ENCODE data around the gene INF2.
"Not testable (repeated sequence)": the region's sequence is repeated elsewhere in the genome, so short reads cannot be mapped to it uniquely, and the experiment has no call there.

INF2 gene

GRCh38 chr14:104724407-104724980, 35.1 kb downstream of the INF2 start:
- peak; percentile 20 for DNase-seq

DNA sequence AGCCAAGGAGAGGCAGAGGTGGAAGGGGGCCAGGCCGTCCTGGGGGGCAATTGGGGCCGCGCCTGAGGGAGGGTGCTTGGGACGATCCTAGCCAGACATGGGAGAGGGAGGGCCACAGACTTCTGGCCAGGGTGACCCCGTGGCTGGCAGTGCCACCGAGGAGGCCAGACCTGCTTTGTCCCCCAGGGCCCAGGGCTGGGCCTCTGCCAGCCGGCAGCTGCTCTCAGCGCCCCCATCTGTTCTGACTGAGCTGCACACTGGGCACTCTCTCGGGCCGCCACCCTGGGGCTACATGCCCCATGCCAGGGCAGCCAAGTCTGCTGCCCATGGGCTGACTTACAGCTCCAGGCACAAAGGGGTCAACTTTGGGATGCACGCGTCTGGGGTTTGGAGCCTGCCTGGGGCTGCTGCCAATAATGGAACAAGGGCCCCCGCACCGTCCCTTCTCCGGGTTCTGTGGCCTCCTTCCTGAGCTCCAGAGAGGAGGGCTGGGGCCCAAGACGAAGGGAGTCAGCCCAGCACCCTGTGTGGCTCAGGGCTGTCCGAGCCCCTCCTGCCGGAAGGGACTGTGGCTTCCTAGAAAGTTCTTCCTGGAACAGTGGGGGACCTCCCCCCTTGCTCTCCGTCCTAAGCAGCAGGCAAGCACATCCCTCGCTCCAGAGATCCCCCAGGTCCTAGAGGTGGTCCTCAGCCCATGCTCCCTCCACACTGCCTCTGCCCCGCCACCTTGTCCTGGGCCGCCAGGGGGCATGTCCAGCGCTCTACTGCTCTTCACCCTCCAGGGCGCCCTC, 35.8 kb downstream of the INF2 start:
- peak; percentile 27 for DNase-seq

DNA sequence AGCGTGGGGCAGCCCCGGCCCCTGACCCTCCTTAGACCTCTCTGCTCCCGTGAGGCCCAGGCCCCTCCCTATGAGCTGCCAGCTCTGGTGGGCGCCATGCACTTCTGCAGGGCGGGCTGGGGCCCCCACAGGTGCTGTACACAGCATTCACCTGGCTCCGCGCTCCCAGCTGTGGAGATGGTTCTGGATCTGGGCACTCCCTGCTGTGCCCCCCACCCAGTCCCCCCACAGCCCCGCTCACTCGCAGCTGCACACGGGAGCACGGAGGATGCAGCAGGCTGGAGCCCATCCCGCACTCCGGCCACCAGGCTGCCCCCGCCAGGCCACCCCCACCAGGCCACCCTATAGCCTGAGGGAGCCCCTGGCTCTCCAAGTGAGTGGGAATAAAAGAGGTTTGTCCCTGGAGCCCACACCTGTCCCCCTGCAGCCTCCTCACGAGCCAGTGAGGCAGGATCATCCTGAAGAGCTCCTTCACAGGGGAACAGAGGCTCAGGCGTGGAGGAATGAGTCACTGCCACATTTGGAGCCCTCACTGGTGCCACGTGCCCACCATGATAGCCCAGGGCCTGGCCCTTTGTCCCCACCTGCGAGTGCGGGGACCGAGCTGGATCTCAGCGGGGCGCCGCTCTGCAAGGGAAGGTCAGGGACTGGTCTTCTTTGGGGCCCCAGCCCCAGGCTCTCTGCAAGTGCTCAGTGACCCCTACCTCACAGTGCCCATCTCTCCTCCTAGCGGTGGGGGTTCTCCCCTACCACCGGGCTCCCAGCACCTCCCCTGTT, 36.5 kb downstream of the INF2 start:
- no peak for DNase-seq

DNA sequence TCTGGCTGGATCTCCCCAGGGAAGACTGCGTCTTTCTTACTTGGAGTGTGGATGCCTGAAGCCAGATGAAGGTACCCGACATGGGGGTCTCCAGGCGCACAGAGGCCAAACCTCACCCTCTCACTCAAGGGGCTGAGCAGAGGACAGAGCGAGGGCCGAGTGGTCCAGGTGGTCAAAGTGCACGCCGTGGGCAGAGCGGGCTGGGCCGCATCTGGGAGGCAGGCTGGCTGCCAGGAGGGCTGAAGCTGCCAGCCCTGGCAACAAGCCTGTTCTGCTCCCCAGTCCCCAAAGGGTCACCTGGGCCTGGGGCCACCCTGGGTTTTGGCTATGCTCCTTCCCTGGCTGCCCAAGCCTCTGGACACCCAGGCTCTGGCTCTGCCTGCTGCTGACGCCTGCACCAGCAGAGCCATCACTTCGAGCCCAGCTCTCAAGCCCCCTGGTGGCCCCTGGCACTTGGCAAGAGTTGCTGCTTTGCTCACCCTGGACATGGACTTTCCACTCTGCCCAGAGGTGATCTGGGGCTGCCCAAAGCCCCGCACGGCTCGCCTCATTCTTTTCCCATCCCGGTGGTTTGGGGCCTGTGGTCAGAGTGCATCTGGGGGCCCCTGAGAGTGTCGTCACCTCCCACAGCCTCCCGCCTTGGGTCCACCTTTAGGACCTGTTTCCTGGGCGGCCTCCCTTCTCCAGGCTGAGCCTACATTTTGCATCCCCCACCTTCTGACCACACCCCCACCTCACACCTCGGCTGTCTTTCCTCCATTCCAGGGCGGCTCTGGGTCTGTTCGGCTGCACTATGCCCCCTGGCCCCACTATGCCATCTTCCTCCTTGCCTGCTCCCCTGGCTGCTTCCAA, 37.4 kb downstream of the INF2 start:
- no peak for DNase-seq

DNA sequence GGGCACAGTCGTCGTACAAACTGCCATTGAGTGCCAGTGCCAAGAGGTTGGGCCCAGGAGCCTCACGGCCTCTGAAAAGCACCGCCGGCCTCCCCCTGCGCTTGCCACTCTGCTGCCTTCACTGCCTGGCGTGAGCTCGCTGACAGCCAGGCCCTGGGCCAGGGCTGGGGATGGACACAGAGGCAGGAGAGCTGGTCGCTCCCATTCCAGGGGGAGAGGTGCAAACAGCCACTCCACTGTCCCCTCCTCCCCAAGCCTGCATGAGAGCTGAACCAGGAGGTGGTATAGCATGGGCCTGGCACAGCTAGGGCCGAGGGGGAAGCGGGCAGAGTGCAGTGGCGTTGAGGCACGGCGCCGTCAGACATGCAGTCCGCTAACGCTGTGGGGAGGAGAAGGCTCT, 39.2 kb downstream of the INF2 start:
- no peak for DNase-seq

DNA sequence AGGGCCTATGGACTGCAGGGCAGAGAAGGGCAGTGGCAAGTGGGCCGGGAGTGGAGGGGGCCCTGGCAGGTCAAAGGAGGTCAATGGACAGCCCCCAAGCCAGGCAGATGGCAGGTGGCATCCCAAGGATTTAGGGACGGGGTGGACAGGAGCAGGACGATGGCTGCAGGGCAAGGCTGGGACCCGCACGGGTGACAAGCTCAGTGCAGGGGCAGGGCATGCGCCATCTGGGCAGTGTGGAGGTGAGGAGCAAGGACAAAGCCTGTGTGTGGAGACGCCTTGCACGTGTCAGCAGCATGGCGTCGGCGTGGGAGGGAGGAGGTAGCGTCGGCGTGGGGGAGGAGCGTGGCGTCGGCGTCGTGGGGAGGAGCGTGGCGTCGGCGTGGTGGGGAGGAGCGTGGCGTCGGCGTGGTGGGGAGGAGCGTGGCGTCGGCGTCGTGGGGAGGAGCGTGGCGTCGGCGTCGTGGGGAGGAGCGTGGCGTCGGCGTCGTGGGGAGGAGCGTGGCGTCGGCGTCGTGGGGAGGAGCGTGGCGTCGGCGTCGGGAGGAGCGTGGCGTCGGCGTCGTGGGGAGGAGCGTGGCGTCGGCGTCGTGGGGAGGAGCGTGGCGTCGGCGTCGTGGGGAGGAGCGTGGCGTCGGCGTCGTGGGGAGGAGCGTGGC, 39.9 kb downstream of the INF2 start:
- DNase-seq, result not testable (repeated sequence)

DNA sequence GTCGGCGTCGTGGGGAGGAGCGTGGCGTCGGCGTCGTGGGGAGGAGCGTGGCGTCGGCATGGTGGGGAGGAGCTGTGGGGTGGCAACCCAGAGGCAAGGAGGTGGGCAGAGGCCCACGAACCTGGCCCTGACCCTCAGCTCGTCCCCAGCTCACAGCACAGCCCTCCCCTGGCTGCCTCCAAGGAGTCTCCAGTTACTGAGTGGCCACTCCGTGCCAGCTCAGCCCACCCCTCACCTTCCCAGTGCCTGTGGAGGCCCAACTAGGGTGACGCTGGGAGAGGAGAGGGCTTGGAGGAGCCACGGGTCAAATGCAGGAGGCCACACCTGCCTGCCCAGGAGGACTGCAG, 40.4 kb downstream of the INF2 start:
- no peak for DNase-seq

DNA sequence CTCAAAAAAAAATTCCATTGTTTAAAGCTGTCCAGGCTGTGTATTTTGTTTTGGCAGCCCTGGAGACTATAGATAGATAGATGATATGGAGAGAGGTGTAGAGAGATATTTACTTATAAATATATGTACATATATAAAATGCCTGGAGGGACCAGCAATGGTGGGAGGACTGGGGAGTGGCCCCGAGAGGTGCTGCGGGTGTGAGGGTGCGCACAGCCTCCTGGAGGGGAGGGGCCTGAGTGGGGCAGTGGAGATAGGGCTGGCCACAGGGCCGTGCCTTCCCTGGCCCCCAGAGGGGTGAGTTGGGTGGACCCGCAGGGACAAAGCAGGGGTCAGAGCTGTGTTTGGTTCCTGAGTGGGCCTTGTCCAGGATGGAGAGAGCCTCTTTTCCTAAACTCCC, 41.1 kb downstream of the INF2 start:
- no peak for DNase-seq

GRCh38 chr14:104731320-104732294, 42.2 kb downstream of the INF2 start:
- peak; percentile 21 for DNase-seq

DNA sequence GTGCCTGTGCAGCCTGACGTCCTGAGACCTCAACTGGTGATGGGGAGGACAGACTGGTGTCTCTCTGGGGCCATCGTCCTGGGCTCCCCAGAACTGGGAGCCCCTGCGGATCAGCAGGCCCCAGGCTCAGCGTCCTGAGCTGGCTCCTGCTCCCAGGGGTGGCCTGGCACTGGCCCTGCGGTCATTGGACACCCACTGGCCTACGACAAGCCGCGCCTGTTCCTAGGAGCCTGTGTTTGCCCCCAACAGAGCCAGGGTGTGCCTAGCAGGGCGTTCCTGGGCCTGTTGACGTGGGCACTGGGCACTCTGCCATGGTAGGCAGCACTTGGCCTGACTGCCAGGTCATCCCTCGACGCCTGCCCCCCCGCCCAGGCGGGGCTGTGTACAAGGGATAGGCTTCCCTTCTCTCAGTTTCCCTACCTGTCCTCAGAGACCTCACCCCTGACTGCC, 43.0 kb downstream of the INF2 start:
- no peak for DNase-seq

DNA sequence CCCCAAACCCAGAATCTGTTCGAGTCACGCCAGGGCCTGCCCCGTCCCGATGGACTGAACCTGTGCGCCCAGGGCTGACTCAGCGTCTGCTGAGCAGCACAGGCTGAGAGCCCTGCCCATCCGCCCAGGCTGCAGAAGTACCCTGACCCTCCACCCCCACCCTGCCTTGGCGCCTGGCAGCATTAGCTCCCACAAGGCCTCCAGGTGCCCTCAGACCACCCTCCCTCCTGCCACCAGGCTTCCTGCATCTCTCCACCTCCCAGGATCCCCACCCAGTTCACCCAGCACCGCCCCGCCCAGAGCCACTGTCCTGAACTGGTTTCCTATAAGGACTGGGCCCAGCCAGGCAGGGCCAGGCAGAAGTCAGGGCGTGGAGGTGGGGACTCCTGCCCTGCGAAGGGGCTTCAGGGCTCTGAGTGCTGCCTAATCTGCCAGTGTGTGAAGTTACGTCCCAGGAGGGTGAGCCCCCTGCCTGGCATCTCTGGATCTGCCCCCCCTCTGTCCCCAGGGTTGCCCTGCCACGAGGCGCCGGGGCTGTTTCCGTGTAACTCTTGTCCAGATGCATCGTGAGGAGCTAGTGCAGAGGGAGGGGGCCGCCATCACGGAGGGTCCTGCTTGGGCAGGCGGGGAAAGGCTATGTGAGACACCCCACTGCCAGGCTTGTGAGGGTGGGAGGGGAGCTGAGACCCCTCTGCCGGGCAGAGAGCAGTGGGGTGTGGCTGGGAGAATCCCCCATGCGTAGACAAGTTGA, 43.7 kb downstream of the INF2 start:
- DNase-seq, result no peak

DNA sequence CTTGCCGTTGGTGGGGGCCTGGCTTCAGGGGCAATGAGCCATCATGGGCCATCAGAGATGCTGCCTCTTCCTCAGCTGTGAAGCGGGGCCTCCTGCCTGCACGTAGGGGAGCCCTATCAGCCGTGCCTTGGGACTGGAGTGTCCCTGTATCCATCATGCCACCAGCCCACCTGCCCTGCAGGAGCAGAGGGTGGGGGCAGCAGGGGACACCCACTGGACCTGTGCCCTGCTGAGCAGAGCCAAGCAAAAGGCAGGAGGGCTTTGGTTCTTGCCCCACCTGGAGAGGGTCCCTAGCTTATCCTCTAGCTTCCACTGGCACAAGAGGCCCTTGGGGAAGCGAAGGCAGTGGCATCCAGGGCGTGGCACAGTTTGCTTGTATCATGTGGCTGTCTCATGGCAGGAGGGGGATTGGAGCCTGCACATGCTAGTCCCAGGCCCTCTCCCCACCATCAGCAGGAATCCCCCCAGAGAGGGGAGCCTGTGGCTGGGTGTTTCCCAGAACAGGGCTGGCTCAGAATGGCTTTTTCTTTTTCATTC, 44.7 kb downstream of the INF2 start:
- no peak for DNase-seq

DNA sequence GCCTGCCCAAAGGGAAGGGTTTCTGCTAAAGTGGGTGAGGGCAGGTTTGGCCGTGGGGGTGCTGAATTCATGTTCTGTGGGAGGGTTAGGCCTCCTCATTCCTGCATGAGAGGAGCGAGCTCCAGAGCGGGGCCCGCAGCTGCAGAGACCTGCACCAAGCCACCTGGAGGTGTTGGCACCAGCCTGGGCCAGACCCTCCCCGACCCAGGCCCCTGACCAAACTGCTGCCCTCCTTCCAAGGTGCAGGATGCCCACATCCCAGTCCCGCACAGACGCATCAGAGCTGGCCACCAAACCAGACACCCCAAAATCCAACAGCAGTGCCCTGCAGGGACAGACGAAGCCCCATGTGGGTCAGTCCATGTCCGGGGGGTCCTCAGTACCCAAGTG, 45.2 kb downstream of the INF2 start:
- no peak for DNase-seq

DNA sequence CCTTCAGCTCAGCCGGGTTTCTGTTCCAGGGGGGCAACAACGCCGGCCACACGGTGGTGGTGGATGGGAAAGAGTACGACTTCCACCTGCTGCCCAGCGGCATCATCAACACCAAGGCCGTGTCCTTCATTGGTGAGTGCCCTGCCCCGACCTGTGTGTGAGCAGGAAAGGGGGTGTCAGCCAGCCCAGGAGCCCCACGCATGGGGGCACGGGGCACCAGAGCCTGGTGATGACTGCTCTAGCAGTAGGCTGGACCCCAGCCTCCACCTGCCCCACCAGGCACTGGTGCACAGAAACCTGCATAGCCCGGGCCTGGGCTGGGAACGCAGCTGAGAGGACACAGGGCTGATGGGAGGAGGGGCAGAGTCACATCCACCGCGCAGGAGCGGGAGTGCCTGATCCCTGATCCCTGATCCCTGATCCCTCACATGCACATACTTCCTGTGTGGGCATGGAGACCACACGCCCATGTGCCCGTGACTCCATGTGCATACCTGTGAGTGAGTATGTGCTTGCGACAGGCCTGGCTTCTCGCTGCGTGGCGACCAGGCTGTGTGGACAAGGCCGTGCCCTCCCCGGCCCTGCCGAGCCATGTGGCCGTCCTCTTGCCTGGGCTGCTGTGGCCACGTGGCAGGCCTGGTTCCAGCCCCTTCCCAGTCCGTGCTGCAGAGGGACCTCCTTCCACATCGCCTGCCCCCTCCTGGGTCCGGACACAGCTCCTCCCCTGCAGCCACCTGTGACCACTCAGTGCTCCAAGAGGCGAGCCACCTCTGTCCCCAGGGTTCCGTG, 45.8 kb downstream of the INF2 start:
- DNase-seq, result no peak

- no peak for DNase-seq
These were observed 46.6 kb downstream of the INF2 start for GRCh38 chr14:104735830-104736642.

DNA sequence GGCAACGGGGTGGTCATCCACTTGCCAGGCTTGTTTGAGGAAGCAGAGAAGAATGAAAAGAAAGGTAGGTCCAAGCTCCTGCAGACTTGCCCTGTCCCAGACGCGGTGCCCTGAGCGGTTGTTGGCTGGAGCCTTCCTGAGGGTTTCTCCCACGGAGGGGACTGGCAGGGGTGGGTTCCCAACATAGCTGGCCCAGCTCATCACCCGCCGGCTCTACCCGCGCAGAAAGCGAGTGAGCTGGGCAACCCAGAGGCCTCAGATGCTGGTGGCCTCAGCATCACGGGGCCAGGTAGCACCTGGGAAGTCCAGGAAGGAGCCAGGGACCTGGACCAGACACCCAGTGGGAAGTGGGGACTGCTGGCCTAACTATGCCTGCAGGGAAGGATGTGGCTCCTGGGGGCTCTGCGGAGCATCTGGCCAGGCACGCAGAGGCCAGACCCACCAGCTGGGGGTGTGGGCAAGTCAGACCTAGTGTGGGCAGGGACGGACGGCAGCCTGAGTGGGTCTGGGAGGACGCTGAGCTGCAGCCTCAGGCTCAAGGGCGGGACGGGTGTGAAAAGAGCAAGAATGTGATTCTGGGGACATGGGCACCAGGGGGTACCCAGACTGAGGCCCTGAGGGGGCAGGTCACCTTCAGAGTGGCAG, 49.1 kb downstream of the INF2 start:
- DNase-seq, result no peak

DNA sequence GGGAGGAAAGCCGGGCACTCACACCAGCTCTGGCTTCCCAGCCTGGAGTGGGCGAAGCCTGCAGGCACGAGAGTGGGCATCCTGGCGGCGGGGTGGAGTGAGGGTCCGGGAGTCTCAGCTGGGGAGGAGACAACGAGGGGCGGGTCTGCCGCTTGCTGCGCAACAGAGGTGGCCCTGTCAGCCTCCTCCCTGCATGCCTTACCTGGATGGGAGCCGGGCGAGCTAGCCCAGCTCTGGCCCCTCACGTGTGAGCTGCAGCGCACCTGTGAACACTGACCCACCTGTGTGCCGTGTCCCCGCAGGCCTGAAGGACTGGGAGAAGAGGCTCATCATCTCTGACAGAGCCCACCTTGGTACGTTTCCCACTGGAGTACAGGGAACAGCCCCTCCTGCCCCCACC, 49.6 kb downstream of the INF2 start:
- DNase-seq, result no peak

All from NCI-H226 (cell line).